GM23338 (cell line): ENCODE measurements around the gene STN1. TPM values are rescaled to one million over a fixed set of nuclear protein-coding genes. Genes with fewer than 3 reads are reported as not detected.

Source experiments
- ATAC-seq: fragments of 200-7000 bp; cut with Tn5 transposase; 3 replicates; pipeline ENCODE4 v1.9.1; 2020
- DNase-seq: peaks from one replicate; pipeline ENCODE4 v3.0.0-alpha.2; 2015; ENCODE audit warnings: low spot score
- H2AFZ ChIP-seq: fragments of 200-600 bp; sonication (generic); 2 replicates; pipeline ENCODE4 v1.8.0; 2016; ENCODE audit warnings: antibody characterized with exemption, mild to moderate bottlenecking, moderate library complexity
- H3F3A ChIP-seq: fragments of 200-600 bp; sonication (generic); replicated peaks from 2 replicates; pipeline ENCODE4 v1.8.0; 2017; ENCODE audit warnings: antibody characterized with exemption, mixed run types, low read depth
- H3K27ac ChIP-seq: fragments of 200-600 bp; sonication (generic); 2 replicates; pipeline ENCODE4 v1.6.1; 2016; ENCODE audit warnings: low read depth
- H3K27me3 ChIP-seq: fragments of 200-600 bp; sonication (generic); 2 replicates; pipeline ENCODE4 v1.8.0; 2016; ENCODE audit warnings: mild to moderate bottlenecking, mixed run types, moderate library complexity; ENCODE audit not compliant: insufficient read depth
- H3K36me3 ChIP-seq: fragments of 200-600 bp; sonication (generic); 2 replicates; pipeline ENCODE4 v1.8.0; 2016; ENCODE audit warnings: mild to moderate bottlenecking; ENCODE audit not compliant: insufficient read depth
- H3K4me1 ChIP-seq: fragments of 200-600 bp; sonication (generic); 2 replicates; pipeline ENCODE4 v1.8.0; 2016; ENCODE audit warnings: mild to moderate bottlenecking, moderate library complexity; ENCODE audit not compliant: insufficient read depth
- H3K4me2 ChIP-seq: fragments of 200-600 bp; sonication (generic); 2 replicates; pipeline ENCODE4 v1.7.1; 2017; ENCODE audit warnings: mixed run types
- H3K4me3 ChIP-seq: fragments of 200-600 bp; sonication (generic); 2 replicates; pipeline ENCODE4 v1.6.1; 2016; ENCODE audit warnings: mixed run types
- H3K79me2 ChIP-seq: fragments of 200-600 bp; sonication (generic); replicated peaks from 2 replicates; pipeline ENCODE4 v1.8.0; 2017; ENCODE audit warnings: mild to moderate bottlenecking; ENCODE audit not compliant: insufficient read depth
- H3K9me2 ChIP-seq: fragments of 200-600 bp; sonication (generic); 2 replicates; pipeline ENCODE4 v1.8.0; 2017; ENCODE audit not compliant: insufficient read depth
- H4K20me1 ChIP-seq: fragments of 200-600 bp; sonication (generic); replicated peaks from 2 replicates; pipeline ENCODE4 v1.8.0; 2017; ENCODE audit warnings: mild to moderate bottlenecking; ENCODE audit not compliant: insufficient read depth
- H3K27ac Mint-ChIP-seq: 2 replicates; pipeline ENCODE4 v1.8.0; 2020; ENCODE audit warnings: inconsistent platforms, mild to moderate bottlenecking, moderate library complexity, mixed read lengths
- H3K27me3 Mint-ChIP-seq: 3 replicates; pipeline ENCODE4 v1.8.0; 2022; ENCODE audit warnings: low read depth, mild to moderate bottlenecking, moderate library complexity, mixed read lengths, inconsistent platforms; ENCODE audit not compliant: insufficient read depth, poor library complexity
- H3K36me3 Mint-ChIP-seq: 3 replicates; pipeline ENCODE4 v1.8.0; 2021; ENCODE audit warnings: low read depth, mild to moderate bottlenecking, inconsistent platforms, moderate library complexity, mixed read lengths
- H3K4me1 Mint-ChIP-seq: 3 replicates; pipeline ENCODE4 v1.8.0; 2020; ENCODE audit warnings: mild to moderate bottlenecking, inconsistent platforms, mixed read lengths
- H3K4me3 Mint-ChIP-seq: 3 replicates; pipeline ENCODE4 v1.8.0; 2021; ENCODE audit warnings: moderate library complexity, mild to moderate bottlenecking, inconsistent platforms, mixed read lengths
- H3K9me3 Mint-ChIP-seq: 3 replicates; pipeline ENCODE4 v1.8.0; 2020; ENCODE audit warnings: moderate library complexity, mild to moderate bottlenecking, inconsistent platforms, mixed read lengths
- CREB1 ChIP-seq: fragments of 250-450 bp; sonication (Bioruptor Pico); IDR thresholded peaks from 2 replicates; pipeline ENCODE4 v1.5.0; 2020; ENCODE audit warnings: low read depth, mild to moderate bottlenecking, moderate library complexity
- CTCF ChIP-seq, 2 experiments: fragments of 200-600 bp in 1 of 2; sonication (generic) in 1 of 2; conservative IDR thresholded peaks; 2 replicates each; pipeline versions ENCODE4 v1.5.1 to v1.6.1; 2016 to 2017; ENCODE audit warnings: antibody characterized with exemption in 2 of 2, low read depth in 2 of 2, mild to moderate bottlenecking in 2 of 2, moderate library complexity in 1 of 2
- ETS1 ChIP-seq: IDR thresholded peaks from 2 replicates; pipeline ENCODE4 v1.6.1; 2016; ENCODE audit warnings: antibody characterized with exemption
- EZH2 ChIP-seq: fragments of 200-600 bp; sonication (generic); IDR thresholded peaks from one replicate; pipeline ENCODE4 v1.8.0; 2017; ENCODE audit warnings: antibody characterized with exemption, mild to moderate bottlenecking, low read depth; ENCODE audit not compliant: unreplicated experiment
- EZH2phosphoT487 ChIP-seq: fragments of 200-600 bp; sonication (generic); IDR thresholded peaks from one replicate; pipeline ENCODE4 v1.8.1; 2018; ENCODE audit warnings: antibody characterized with exemption; ENCODE audit not compliant: unreplicated experiment
- JUNB ChIP-seq: IDR thresholded peaks from one replicate; pipeline ENCODE4 v1.6.1; 2016; ENCODE audit warnings: antibody characterized with exemption; ENCODE audit not compliant: unreplicated experiment
- NANOG ChIP-seq: IDR thresholded peaks from 2 replicates; pipeline ENCODE4 v1.6.1; 2016; ENCODE audit warnings: antibody characterized with exemption, borderline replicate concordance
- REST ChIP-seq: IDR thresholded peaks from one replicate; pipeline ENCODE4 v1.6.1; 2018; ENCODE audit warnings: antibody characterized with exemption; ENCODE audit not compliant: unreplicated experiment
- STAT1 ChIP-seq: IDR thresholded peaks from one replicate; pipeline ENCODE4 v1.6.1; 2016; ENCODE audit warnings: antibody characterized with exemption; ENCODE audit not compliant: unreplicated experiment
- ZNF114 ChIP-seq: fragments of 250-450 bp; sonication (Bioruptor Pico); IDR thresholded peaks from 2 replicates; pipeline ENCODE4 v1.5.0; 2020; ENCODE audit warnings: mild to moderate bottlenecking, moderate library complexity
- ZNF331 ChIP-seq: fragments of 250-450 bp; sonication (Bioruptor Pico); IDR thresholded peaks from 2 replicates; pipeline ENCODE4 v1.5.0; 2020; ENCODE audit warnings: low read depth, mild to moderate bottlenecking, moderate library complexity
- ZNF462 ChIP-seq: fragments of 250-450 bp; sonication (Bioruptor Pico); IDR thresholded peaks from 2 replicates; pipeline ENCODE4 v1.5.0; 2020; ENCODE audit warnings: mild to moderate bottlenecking, moderate library complexity
- polyA plus RNA-seq: library from polyadenylated mRNA; unstranded; fragments of >200 nt; fragmentation: Nextera tagmentation; extraction: Ambion mirVana; gene quantifications from 2 replicates; pipeline ENCODE4 v1.2.1, GENCODE V29; 2016
- total RNA-seq: library from RNA; depleted of rRNA; stranded (reverse); fragments of >200 nt; shearing (Covaris generic); gene quantifications from 2 replicates; pipeline ENCODE4 v1.2.3, GENCODE V29; 2014

The STN1 gene
- total and polyA plus RNA-seq, 2 experiments from 2014 or later, result 7.2 to 11.3 TPM

GRCh38 chr10:103925591-103925990 lies 7.6 kb upstream of the STN1 start (continued):
- TF ChIP-seq ZNF462 (CRISPR knock-in tag), result no peak
- no peak for TF ChIP-seq EZH2phosphoT487

GRCh38 chr10:103923502-103923901 lies 5.5 kb upstream of the STN1 start:
- Histone ChIP-seq H2AFZ (no peak overlapping the region), H3K79me2 (no peaks in the 10 kb centered on the region), H3K36me3 (no peaks in the 10 kb centered on the region), H3K4me1 (peaks cover 12% of the 10 kb centered on the region), H3K4me2 (no peak overlapping the region), H3K27ac (no peak overlapping the region), H4K20me1 (no peaks in the 10 kb centered on the region), H3K9me2 (no peaks in the 10 kb centered on the region), H3F3A (peaks cover 5% of the 10 kb centered on the region; the same call in 1 of the 2 replicates), H3K4me3 (no peak overlapping the region), H3K27me3 (no peaks in the 10 kb centered on the region)
- Mint-ChIP-seq H3K4me3 (no peak overlapping the region), H3K9me3 (no peaks in the 10 kb centered on the region), H3K4me1 (peaks cover 10% of the 10 kb centered on the region), H3K36me3 (no peaks in the 10 kb centered on the region), H3K27ac (no peak overlapping the region), H3K27me3 (peaks cover under 1% of the 10 kb centered on the region)
- no peak for DNase-seq
- ATAC-seq, result no peak
- TF ChIP-seq REST (no peak), ETS1 (no peak), NANOG (no peak), CREB1 (CRISPR knock-in tag) (no peak), ZNF331 (CRISPR knock-in tag) (no peak), ZNF114 (CRISPR knock-in tag) (no peak), JUNB (no peak), CTCF (conservative IDR thresholded peaks at IDR 0.05; ENCODE audit: low read depth in 2 of 2) (no peak), EZH2 (no peak), STAT1 (no peak)
